Right kidney (tissue), 1 donor: ENCODE data around the gene PAPPA2.
"Not testable (repeated sequence)": the region's sequence is repeated elsewhere in the genome, so short reads cannot be mapped to it uniquely, and the experiment has no call there.

Experiments used
- DNase-seq: peaks from one replicate; pipeline ENCODE4 v3.0.0-alpha.2; 2016

Gene PAPPA2

DNA sequence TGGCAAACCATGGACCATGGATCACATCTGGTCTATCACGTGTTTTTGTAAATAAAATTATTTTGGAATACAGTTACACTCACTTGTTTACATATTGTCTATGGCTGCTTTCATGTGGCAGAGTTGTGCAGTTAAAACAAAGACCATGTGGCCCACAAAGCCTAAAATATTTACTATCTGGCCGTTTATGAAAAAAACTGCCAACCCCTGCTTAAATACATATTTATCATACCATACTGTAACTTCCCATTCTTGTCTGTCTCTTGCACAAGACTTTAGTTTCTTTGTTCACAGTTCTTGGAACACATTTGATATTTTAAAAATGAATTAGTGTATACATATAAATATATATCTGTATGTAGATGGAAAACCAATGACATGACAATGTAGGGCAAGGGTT lies 141.5 kb downstream of the PAPPA2 start:
- DNase-seq = no peak

DNA sequence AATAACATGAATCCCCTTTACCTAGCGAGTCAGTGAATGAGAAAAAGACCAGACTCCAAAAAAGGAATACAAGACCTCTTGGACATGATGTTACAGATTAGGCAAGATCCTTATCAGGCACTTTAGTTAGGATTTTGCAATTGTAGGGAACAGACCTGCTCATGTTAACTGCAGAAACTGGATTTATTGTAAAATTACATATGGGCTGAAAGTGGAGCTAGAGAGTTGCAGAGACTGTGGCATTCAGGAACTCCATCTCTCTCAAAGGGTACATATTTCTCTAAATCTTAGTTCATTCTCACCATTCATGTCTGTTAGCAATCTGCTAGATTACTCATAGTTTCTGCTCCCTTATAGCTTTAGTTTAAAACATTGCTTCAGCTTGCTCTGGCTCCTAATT lies 142.2 kb downstream of the PAPPA2 start:
- DNase-seq = no peak

DNA sequence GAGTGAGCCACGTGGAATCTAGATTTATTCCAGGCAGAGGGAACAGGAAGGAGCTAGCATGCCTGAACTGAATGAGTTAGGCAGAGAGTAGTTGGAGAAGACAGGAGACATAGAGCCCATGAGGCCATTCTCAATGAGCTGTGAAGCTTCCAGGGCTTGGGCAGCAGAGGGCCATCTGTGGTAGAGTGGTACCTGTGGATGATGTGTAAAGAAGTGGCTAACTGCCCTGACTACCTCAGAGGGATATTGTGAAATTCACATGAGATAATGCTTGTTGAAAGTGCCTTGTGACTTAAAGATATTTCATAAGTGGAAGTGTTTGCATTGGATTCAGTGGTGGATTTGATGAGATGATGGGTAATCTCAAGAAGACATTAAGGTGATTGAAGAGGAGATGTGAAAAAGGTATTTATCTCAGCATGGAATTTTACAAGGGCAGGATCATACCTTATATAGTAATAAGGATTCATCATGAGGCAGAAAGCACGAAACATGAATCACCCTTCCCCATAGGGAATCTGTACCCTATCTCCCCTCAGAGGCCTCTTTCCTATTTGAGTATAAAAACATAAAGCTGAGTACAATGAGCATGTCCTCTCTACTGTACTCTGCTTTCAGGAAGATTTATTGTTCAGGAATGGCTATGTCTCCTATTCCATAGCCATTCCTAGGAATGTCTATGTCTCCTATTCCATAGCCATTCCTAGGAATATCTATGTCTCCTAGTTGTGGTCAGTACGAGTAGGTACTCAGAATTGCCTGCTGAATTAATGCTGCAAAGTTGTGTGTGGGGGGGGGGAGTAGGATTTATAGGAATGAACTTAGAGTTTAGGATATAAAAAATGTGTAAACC lies 146.8 kb downstream of the PAPPA2 start:
- no peak for DNase-seq

DNA sequence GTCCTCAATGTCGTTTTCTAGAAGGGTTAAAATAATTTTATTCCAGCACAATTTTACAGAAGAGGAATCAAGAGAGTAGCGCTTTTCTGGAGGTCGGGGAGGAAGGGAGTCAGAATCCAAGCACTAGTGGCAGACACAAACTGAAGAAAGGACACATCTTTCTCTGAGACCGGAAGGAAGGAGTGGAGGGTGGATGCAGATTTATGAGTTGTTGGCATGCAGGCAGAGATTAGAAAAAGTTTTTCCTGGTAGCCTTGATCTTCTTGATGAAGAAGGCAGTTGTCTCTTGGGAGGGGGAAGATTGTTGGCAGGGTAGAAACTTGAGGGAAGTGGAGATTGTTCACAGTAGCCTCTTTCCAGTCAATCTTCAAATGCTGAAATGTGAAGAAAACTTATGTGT lies 149.8 kb downstream of the PAPPA2 start:
- DNase-seq = no peak

DNA sequence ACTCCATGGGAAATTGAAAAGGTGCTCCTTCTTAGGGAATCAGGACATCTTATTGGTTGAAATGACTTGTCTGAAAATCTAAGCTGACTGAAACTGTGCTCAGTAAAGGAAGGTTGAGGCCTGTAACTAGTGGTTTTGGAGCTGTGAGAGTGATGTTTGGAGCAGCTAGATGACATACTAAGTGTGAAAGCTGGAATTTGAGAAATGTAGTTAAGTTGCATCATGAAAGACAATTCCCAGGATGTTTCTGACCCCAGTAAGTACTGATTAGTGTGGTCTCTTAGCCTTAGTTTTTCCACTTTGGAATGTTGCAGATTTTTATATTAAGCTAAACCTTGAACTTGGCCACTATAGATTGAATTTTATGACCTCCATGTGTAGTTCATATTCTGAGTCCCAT lies 154.9 kb downstream of the PAPPA2 start:
- no peak for DNase-seq

DNA sequence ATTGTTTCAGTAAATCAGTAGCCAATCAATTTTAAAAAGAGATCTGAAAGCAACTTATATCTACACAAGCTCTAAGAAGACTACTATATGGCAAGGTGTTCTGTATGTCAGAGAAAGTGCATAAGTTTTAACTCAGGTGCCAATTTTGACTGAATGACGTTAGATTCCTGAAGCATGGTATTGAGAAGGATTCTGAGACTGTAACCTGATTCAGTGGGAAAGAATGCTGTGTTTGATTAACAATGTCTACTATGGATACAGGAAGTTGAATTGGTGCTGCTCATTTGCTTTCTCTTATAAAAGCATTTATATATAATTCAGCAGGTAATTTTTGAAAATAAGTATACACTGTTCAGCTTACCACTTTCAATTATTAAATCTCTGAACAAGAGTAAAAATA lies 156.3 kb downstream of the PAPPA2 start:
- DNase-seq = no peak

DNA sequence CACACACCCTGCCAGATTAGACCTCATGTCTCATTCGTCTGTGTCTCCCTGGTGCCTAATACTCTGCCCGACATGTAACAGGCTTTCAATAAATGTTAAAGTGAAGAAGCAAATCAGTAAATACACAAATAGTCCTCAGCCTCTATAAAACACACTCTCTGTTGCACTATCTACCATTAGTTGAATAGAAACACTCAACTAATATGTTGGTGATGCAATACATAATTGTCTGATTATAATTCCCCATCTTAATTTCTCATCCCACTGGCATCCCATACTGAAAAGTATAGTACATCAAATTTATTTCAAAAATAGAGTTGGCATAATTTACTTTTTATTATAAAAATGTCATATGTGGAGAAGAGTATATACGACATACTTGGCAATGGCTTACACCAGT lies 162.4 kb downstream of the PAPPA2 start:
- DNase-seq = no peak

DNA sequence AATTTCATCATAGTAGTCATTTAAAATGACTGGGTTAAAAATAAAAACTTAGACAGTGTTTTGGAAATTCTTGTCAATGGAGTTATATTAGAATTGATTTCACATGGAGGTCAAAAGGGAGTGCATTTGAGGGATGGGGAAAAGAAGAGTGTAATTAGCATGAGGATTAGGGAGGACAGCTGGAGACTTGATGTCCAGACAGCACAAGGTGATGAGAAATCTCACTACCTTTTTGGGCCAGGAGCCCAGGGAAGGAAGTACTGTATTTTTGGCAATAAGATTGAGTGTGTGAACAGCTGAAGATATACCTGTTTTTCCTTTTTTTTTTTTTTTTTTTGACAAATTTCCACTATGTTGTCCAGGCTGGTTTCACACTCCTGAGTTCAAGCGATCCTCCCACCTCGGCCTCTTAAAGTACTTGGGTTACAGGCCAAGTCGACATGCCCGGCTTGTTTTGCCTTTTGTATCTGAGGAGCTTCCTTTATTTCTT lies 163.6 kb downstream of the PAPPA2 start:
- DNase-seq = no peak

DNA sequence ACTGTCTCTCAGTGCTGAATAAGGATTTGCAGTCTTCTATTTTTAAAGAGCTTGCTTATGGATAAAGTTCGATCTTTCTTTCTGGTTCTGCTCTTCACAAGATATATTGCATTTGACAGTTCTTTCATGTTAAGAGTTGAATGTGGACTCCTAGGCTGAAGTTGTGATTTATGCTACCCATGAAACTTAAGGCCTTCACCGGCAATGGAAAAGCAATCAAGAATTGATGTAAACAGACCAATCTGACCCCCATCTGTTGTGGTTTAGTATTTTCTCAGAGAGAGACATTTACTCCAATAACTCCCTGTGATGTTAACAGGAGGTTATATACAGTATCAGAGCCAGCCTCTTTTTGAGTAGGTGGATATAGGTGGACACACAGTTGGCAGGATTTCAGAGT lies 165.8 kb downstream of the PAPPA2 start:
- no peak for DNase-seq

DNA sequence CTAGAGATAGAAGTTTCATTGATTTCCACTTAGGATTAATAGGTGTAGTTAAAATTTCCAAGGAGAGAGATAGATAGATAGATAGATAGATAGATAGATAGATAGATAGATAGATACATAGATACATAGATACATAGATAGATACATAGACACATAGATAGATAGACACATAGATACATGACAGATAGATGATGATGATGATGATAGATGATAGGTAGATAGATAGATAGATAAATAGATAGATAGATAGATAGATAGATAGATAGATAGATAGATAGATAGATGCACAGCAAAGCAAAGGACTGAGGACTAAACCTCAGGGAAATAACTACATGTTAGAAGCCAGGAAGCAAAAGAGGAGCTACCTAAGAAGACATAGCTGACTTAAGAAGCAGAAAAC lies 171.8 kb downstream of the PAPPA2 start:
- DNase-seq = not testable (repeated sequence)

DNA sequence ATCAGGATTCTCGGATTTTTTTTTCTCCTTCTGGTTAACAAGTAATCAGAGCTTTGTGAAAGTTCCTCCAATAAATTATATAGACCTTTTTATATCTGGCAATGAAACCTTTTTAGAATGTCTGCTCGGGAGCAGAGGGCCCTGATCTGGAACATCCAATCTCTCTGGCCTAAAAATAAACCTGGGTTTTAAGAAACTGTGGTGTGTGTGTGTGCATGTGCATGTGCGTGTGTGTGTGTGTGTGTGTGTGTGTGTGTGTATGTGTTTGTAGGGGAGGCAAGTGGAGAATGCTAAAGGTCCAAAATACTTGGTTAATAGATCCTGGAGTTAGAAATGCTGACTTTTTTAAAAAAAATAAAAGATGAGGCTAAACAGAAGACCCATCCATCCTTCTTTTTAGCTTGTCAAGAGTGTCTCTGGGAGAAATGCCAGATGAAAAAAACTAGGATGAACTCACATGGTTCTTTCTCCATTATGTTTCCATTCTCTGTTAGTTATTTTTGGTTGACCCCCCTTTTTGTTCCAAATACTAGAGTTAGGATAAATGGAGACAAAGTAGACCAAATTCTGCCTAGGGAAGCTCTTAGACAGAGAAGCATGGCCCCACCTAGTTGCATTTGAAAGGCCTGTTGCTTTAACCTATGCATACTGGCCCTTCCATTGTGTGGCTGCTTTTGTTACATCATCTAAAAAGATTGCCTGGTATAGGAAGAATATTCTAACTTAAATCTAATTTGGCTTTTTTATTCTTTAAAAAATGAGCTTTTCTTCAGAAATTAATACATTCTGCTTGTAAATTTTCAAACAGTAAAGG lies 175.9 kb downstream of the PAPPA2 start:
- no peak for DNase-seq

DNA sequence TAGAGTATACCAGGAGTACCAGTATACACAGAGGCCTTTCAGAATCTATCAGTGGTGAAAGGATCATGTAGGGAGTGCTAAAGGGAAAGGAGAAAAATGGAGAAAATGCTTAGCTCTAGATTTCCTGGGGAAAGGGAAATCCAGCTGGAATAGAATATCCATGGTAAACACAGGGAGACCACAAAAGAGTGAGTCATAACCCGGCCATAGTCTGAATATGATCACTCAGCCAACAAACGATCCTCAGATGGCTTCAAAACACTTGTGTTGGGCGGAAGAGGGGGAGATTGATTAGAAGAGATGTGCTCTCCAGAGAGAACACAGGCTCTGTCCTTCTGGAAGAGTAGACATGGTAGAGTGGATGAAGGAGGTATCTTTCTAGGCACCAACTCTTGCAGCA lies 180.6 kb downstream of the PAPPA2 start:
- no peak for DNase-seq

DNA sequence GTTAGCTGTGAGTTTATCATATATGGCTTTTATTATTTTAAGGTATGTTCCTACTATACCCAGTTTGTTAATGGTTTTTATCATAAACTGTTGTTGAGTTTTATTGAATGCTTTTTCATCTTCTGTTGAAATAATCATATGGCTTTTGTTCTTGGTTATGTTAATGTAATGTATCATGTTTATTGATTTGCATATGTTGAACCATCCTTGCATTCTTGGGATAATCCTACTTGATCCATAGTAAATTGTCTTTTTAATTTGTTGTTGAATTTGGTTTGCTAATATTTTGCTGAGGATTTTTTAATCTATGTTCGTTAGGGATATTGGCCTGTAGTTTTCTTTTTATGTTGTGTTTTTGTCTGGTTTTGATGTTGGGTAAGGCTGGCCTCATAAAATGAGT lies 185.6 kb downstream of the PAPPA2 start:
- DNase-seq = no peak

DNA sequence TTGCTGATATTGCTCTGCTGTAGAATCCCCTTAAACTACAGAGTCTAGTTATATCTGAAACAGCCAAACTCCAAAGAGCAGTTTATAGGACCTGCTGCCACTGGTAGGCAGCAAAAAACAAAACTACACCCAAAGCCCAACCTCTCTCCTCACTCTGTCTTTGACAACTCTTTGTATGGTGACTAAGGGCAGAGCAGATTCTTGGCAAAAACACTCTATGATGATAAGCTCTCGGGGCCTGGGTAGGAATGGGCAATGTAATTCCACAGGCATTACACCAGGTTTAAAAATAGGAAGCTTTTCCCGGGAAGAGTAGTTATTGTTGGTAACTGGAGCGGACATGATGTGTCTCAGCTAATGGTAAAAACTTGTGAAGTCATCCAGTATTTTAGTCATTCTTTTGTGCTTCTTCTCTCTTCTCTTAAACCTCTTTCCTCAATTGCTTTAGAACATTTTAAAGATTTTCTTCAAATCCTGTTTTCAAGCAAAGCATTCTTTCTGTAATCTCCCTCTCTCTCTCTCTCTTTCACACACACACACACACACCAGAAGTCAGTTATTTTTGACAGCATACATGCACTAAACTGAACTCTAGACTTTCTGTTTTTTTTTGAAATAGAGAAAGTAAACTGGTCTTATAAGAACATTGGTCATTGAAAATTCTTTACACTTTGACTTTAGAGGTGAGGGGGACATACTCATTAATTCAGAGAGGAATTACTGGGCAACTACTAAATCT lies 193.5 kb downstream of the PAPPA2 start:
- DNase-seq = no peak

DNA sequence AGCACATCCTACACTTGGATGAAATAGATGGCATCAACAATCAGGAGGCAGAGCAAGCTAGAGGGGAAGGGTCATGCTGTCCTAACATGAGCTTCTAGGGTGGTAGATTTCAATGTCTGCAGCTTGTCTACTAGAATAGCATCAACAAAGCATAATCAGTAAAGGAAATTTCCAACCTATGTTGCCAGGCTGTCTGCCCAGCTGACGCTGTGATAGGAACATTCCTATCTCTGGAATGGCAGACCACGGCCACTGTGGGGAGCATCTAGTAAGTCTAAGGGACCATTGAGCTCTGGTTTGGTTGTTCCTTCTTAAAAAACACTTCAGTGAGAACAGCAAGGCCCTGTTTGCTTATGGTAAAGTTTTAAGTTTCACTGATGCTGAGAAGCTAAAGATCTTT lies 206.8 kb downstream of the PAPPA2 start:
- DNase-seq = no peak

DNA sequence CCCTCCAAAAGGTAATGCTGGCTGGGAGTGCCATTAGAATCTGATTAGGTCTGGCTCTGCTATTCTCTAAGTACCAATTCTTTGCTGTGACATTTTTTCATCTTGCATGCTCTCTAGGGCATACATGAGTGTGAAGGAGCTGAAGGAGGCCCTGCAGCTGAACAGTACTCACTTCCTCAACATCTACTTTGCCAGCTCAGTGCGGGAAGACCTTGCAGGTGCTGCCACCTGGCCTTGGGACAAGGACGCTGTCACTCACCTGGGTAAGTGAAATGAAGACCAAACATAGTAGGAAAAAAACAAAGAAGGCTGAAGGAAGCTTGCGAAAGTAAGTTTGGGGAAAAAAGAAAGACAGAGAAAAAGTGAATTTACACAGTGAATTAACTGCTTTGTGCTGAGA lies 207.9 kb downstream of the PAPPA2 start:
- no peak for DNase-seq

DNA sequence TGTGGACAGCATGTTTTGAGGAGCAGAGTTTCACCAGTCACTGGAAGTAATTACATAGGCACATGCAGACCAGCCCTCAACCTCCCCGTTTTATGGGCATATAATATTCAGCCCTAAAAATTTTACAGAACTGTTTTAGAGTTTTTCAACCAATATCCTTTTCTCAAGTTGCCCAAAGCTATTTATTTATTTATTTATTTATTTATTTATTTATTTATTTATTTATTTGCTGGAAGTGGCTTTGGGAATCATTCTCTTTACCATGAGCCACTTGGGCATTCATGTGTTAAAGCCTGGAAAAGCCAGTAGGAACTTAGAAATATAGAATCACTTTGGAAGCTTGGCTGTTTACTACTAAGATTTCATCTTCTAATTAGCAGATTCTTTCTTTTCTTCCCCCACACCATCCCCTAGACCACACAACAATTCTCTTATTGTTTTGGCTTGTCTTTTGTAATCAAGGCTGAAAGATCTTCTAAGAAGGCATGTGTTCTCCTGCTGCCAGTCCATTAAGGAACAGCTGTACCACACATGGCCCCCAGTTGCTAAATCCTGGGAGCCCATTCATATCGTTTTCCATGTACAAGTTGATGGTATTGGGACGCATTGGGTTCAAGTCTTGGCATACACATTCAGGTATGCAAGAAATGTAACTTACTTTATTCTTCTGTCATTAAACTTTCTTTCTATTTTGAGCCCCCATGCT lies 220.0 kb downstream of the PAPPA2 start:
- DNase-seq = no peak

DNA sequence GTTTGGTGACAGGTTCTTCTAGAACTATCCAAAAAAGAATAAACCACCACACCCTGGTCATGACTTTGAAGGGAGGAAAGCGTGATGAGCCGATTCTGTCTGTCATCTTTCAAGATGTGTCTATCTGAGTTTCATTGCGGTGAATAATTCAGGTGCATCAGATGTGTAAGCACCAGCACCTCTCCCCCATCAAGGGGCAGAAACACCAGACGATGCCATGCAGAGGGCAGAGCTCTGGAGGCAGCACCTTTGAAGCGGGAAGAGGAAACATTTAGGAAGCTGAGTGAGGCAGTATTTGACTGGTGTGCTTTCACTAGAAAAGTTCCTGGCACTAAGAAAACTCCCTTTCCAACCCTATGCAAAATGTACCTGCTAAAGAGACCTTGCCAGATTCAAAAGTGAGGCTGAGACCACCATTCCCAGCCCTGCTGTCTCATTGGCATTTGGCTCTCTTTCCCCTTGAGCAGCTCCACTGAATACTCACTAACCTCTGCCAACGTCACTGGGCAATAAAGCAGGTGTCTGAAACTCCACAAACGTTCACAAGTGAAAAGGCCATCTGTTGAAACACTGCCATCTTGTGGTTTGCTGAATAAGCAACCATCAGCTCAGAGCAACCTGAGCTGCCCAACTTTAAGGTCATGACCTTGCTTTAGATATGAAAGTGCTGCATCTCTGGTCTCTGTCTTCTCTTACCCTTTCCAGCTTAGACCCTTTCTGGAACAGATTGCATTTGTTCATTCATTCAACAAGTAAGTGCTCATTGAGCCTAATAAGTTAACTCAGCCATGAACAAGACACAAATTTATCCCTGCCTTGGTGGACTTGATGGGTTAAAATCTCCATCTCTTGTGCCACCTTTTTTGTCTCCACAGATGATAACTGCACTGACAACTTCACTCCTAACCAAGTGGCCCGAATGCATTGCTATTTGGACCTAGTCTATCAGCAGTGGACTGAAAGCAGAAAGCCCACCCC lies 228.6 kb downstream of the PAPPA2 start:
- peak; percentile 39 for DNase-seq

DNA sequence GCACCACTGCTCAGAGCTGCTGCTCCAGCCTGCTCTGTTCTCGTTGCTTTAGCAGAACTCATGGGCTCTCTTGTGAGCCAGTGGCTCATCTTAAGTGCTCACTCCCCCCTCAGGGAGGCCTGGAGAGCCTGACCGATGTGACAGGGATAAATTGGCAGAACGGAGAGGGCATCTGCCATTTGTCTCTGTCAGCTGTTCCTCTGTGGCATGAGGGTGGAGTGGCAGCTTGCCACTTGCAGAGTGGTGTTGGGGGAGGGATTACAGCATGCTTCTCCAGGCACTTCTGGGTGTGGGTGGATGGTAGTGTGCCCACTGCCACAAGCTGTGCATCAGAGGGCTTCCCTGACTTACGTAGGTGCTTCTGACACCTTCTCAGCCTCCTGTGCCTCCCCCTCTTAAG lies 229.5 kb downstream of the PAPPA2 start:
- DNase-seq = no peak

DNA sequence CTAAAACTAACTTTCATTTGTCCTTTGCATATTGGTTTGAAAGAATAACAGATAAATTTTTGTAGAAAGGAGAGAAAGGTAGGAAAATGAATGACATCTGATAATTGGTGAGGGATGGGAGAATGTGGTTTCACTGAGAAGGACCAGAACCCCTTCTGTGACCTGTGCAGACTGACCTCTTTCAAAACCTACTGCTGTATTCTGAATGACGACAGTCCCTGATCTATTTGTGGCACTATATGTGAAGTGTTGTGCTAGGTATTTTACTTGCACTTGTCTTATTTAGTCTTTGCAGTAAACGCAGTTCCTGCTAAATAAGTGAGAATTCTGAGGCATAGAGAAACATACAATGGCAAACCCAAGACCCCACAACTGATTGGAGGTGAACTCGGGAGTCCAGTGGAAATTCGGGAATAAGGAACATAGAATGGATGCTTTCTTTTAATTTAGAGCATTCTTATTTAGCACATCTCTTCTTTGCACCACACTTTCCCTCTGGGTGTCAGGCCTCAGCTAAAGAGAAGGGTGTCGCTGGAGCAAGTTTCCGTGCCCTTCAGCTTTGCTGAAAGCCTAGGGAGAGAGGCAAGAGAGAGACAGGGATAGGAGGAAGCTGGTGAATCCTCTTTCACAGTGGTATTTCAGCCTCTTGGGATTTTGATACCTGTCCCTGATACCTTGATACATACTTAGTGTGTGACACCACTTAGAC lies 230.2 kb downstream of the PAPPA2 start:
- no peak for DNase-seq
